Regular cardiac myocyte (primary cell): ENCODE results near the gene RHBDF2. TPM values are rescaled to one million over a fixed set of nuclear protein-coding genes. Genes with fewer than 3 reads are reported as not detected.

Experiments
- total RNA-seq: library from RNA; depleted of rRNA; stranded (reverse); fragments of >200 nt; gene quantifications from 2 replicates; pipeline ENCODE4 v1.2.3, GENCODE V29; 2014

RHBDF2 gene
- total RNA-seq: 3.1 and 8.2 TPM in 2 replicates

GRCh38 chr17:76501018-76501826, at the start of gene RHBDF2:
RHBDF2 (minus strand) TSS chr17:76501423; CDS start chr17:76481524, 19,899 bp downstream.

DNA sequence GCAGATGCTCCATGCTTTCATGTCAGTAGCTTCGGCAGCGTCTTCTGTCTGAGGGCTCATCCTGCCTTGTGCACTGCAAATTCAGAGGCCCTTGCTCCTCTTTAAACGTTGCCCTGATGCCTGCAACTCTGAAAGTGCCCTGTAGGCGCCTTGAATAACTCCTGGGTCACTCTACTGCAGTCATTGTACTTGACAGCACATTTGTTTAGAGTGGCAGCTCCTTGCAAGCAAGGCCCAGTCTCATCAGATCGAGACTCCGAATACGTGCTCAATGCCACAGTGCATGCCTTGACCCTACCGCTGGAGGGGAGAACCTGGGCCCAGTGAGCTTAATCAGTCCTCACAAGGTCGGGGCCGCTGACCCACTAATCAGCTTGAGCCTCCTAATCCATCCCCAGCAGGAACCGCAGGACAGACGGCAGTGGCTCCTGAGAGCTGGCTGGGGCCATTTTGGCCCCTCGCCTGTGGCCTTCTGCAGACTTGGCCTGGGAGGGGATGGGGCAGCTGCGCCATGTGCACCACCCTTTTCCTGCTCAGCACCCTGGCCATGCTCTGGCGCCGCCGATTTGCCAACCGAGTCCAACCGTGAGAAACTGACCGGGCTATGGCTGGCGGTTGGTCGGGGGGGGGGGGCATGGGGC, 38.5 kb upstream of the RHBDF2 start, which contains the start of gene PRCD:
TSS of gene PRCD (plus strand) at position 414 of the 641 bp plus-strand sequence. CDS start at position 512, 98 bp downstream.

GRCh38 chr17:76537578-76538280, 36.5 kb upstream of the RHBDF2 start, which contains the start of gene CYGB:
CYGB (minus strand) TSS chr17:76537709; CDS start chr17:76537542, 167 bp downstream.

DNA sequence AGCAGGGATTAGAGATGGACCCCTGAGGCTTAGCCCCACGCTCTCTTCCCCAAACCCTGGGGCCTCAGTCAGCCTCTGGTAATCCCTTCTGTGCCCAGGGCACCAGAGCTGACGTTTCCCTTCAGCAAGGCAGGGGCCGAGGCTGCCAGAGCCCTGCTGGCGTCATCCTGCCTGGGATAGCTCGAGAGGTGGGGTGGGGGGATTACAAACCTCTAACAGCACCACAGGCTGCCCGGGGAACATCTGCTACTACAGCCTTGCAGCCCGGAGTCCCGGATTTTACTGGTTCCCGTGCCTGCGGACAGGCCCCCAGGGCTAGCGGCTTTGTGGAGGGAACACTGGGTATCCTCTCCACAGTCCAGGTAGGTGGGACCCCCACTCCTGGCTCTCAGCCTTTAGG, 33.9 kb downstream of the RHBDF2 start, which contains the start of gene AANAT:
TSS of gene AANAT (plus strand) at position 238 of the 400 bp plus-strand sequence. CDS start 1,144 bp downstream, outside the sequence.

GRCh38 chr17:76452660-76453430, 48.4 kb downstream of the RHBDF2 start, which contains the start of gene UBE2O:
UBE2O (minus strand) TSS chr17:76453152; CDS start chr17:76453141, 11 bp downstream.

Other genes starting within 250 kb of the RHBDF2 start
- gene UBALD2, start 236.1 kb downstream of the RHBDF2 start, total RNA-seq: 1.7 and 2.9 TPM in 2 replicates
- gene QRICH2, start 193.1 kb downstream of the RHBDF2 start, total RNA-seq: 2.7 and 2.8 TPM in 2 replicates
- gene PRPSAP1, start 147.5 kb downstream of the RHBDF2 start, total RNA-seq: 29.9 and 39.1 TPM in 2 replicates
- gene SPHK1, start 116.8 kb downstream of the RHBDF2 start, total RNA-seq: 63.7 and 160 TPM in 2 replicates
- 17.5 and 28.4 TPM in 2 replicates for gene UBE2O, start 48.3 kb downstream of the RHBDF2 start, total RNA-seq
- not detected in 2 replicates for gene AANAT, start 33.8 kb downstream of the RHBDF2 start, total RNA-seq
- 25.1 and 65.4 TPM in 2 replicates for gene CYGB, start 36.3 kb upstream of the RHBDF2 start, total RNA-seq
- gene PRCD, start 38.6 kb upstream of the RHBDF2 start, total RNA-seq: 1.9 and 11.0 TPM in 2 replicates
- 0.96 and 1.1 TPM in 2 replicates for gene ST6GALNAC2, start 84.4 kb upstream of the RHBDF2 start, total RNA-seq
- not detected in 2 replicates for gene ST6GALNAC1, start 142.3 kb upstream of the RHBDF2 start, total RNA-seq
- gene MXRA7, start 209.5 kb upstream of the RHBDF2 start, total RNA-seq: 267 and 920 TPM in 2 replicates
- gene JMJD6, start 225.2 kb upstream of the RHBDF2 start, total RNA-seq: 36.1 and 46.8 TPM in 2 replicates
- gene METTL23, start 225.4 kb upstream of the RHBDF2 start, total RNA-seq: 25.5 and 25.7 TPM in 2 replicates
- gene SRSF2, start 235.9 kb upstream of the RHBDF2 start, total RNA-seq: 82.3 and 204 TPM in 2 replicates
- 24.3 and 36.1 TPM in 2 replicates for gene MFSD11, start 236.7 kb upstream of the RHBDF2 start, total RNA-seq